Activated T-cell treated with anti-CD3 and anti-CD28 coated beads for 1 hour (primary cell): Measurements from ENCODE around the gene USP36.
"Not testable (repeated sequence)": the region's sequence is repeated elsewhere in the genome, so short reads cannot be mapped to it uniquely, and the experiment has no call there.

ENCODE experiments used
- DNase-seq: peaks from one replicate; pipeline ENCODE4 v3.0.0-alpha.2; 2020; ENCODE audit warnings: low read depth

The USP36 gene

GRCh38 chr17:78870621-78871020 is 30.0 kb upstream of the USP36 start:
- no peak for DNase-seq

- no peak for DNase-seq
Measured at GRCh38 chr17:78868391-78868790, 27.8 kb upstream of the USP36 start.

- DNase-seq = not testable (repeated sequence)
Measured at GRCh38 chr17:78867046-78867445, 26.4 kb upstream of the USP36 start.

GRCh38 chr17:78865682-78866390 is 25.2 kb upstream of the USP36 start:
- peak; percentile 54 for DNase-seq

- DNase-seq = no peak
Measured at GRCh38 chr17:78864117-78864516, 23.5 kb upstream of the USP36 start.

- no peak for DNase-seq
Measured at GRCh38 chr17:78862073-78863023, 21.7 kb upstream of the USP36 start.

- no peak for DNase-seq
Measured at GRCh38 chr17:78861229-78861628, 20.6 kb upstream of the USP36 start.

GRCh38 chr17:78859051-78859450 is 18.4 kb upstream of the USP36 start:
- no peak for DNase-seq

GRCh38 chr17:78857266-78857665 is 16.7 kb upstream of the USP36 start:
- no peak for DNase-seq

GRCh38 chr17:78855561-78856165 is 15.0 kb upstream of the USP36 start:
- DNase-seq = no peak

- no peak for DNase-seq
Measured at GRCh38 chr17:78854508-78854907, 13.9 kb upstream of the USP36 start.

- DNase-seq = no peak
Measured at GRCh38 chr17:78853926-78854394, 13.3 kb upstream of the USP36 start.

GRCh38 chr17:78852709-78853121 is 12.1 kb upstream of the USP36 start:
- no peak for DNase-seq

- DNase-seq = no peak
Measured at GRCh38 chr17:78849026-78849425, 8.4 kb upstream of the USP36 start.

GRCh38 chr17:78847052-78847451 is 6.4 kb upstream of the USP36 start:
- DNase-seq = no peak

GRCh38 chr17:78844301-78845005 is 3.8 kb upstream of the USP36 start:
- DNase-seq = no peak

- peak; percentile 48 for DNase-seq
Measured at GRCh38 chr17:78842881-78843565, 2.4 kb upstream of the USP36 start.

GRCh38 chr17:78840530-78840779 is 159 bp downstream of the USP36 start:
- DNase-seq = no peak

- peak; percentile 22 for DNase-seq
Measured at GRCh38 chr17:78839762-78840529, 668 bp downstream of the USP36 start.

GRCh38 chr17:78839235-78839761 is 1.3 kb downstream of the USP36 start:
- no peak for DNase-seq

GRCh38 chr17:78838574-78839005 is 2.0 kb downstream of the USP36 start:
- DNase-seq = no peak
